ENCODE measurements around the gene ALAS1.
"Not testable (repeated sequence)": the region's sequence is repeated elsewhere in the genome, so short reads cannot be mapped to it uniquely, and the experiment has no call there.

ALAS1 gene

DNA sequence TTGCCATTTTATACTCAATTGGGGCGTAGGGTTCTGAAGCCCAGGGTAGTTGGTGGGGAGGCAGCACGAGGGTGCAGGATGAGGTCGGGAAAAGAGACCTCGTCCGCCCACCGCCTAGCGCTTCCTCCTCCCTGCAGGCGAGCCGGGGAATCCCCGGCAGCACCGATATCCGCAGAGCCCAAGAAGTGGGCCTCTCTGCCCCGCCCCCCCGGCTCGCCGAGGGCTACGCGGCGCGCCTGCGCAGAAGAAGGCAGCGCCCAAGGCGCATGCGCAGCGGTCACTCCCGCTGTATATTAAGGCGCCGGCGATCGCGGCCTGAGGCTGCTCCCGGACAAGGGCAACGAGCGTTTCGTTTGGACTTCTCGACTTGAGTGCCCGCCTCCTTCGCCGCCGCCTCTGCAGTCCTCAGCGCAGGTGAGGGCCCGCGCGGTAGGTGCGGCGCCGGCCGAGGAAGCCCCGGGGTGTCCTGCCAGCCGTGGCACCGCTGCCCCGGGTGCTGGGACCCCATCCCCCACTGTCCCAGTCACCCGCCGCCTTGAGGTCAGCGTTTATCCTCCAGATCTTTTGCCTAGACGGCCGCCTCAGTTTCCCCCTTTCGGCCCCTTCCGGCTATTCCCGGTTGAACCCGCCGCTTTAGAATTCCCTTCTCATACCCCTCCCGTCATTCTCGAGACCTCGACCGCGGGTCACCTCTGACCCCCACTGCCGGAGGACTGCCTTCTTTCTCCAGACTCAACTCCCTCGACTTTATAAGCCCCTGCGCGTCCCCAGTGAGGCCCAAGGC, at the start of gene ALAS1:
Gene ALAS1, plus strand, starts transcription at position 319 of the 784 bp plus-strand sequence. CDS start 1,082 bp downstream, outside the sequence.
- DNase-seq: peak; percentile 68

- DNase-seq: no peak
Observed at GRCh38 chr3:52149021-52149420, 48.9 kb upstream of the ALAS1 start.

DNA sequence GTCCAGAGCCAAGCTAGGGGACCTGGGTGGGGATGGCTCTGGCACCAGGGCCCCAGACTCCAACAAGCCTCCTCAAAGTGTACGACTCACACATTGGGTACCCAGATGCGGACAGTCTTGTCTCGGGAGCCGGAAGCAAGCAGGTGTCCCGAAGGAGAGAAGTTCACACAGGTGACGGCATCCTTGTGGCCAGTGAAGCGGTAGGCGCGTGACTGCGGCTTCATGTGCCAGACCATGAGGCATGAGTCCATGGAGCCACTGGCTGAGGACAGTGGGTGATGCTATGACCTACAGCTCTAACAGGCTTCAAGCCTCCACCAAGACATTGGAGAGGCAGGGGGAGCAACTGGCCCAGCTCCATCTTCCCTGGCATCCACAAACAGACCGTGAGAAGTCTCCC, 48.2 kb upstream of the ALAS1 start:
- DNase-seq: no peak

DNA sequence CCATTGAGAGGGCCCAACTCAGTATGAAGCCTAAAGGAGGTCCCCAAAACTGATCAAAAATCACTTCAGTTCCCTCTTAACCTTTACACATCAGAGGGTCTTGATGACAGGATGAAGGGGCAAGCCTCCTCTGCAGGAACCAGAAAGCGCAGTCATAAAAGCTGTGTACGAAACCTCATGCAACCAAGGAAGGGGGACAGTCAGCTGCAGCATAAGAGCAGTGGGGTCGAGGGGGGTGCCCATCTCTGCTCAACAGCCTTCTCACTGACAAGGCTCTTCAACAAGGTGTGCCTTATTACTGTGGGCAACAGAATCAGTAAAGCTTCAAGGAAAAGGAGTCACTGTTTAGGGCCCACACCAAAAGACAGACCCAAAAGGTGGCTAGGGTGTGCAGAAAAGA, 47.6 kb upstream of the ALAS1 start:
- no peak for DNase-seq

GRCh38 chr3:52150860-52151259, 47.1 kb upstream of the ALAS1 start:
- DNase-seq: no peak

GRCh38 chr3:52151991-52152390, 46.0 kb upstream of the ALAS1 start:
- not testable (repeated sequence) for DNase-seq

DNA sequence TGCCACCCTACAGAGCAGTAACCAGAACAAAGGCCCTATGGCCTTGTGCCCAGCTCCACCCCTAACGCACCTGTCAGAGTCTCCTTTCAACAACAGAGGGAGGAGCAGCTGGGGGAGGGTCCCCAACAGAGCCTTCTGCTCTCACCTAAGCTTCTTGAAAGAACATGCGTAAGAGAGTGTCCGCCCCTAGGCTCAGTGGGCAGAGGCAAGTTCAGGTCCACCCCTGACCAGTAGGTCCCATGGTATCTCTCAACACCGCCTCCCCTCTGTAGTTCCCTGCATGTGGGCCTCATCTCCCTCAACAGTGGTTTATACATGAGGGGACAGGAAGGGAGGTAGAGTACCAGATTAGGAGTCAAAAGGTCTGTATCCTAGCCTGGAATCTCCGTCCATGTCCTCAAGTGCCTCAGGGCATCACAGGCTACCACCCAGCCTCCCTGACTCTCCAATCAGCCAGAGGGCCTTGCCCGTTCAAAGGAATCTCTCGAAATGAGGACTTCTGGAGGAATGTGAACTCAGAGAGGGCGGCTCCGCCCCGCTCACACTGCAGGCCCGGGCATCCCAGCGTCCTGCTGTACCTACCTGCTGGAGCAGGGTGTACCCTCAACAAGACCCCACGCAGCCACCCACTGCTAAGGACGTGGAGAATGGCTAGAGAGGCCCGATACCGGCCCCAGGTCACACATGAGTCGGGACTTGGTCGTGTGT, 44.4 kb upstream of the ALAS1 start:
- peak; percentile 45 for DNase-seq

DNA sequence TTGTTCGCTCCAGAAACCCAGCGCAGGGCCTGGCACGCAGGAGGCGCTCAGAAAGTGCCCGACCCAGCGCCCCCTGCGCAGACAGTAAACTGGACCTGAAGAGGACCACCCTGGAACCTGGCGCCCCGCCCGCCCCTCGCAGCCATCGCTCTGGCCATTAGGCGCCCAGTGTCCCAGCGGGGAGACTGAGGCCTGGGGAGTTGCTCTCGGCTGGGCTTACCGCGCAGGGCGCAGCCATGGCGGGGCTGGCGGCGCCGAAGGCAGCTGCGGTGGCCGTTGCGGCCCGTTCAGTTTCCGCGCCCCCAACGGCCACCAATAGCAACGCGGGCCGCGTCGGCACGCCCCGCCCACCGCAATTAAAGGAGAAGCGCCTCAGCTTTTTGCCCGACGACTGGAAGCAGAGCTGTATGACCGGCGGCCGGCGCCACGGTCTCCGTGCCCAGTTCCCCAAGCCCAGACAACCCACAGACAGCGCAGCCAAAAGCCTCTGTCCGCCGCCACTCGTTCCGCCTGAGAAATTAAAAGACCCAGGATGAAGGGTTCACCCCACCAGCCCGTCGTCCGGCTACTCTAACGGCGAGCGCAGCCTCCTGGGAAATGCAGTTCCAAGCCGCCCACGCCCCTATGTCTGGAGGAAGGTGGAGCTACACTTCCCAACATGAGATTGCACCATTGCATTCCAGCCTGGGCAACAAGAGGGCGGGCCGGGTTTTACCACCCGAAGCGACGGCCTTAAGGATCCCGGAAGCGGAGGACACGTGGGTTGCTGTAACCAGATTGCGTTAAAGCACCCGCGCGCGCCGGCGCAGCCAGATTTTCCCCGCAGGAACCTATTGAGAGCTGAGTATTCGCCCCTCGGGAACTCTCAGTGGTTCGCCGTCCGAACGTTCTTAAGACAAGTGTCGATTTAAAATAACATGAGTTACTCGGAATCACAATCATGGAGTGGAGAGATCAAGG, 43.5 kb upstream of the ALAS1 start, which contains the start of gene POC1A:
Gene POC1A, minus strand, starts transcription at position 289 of the 960 bp plus-strand sequence. Its CDS starts 51 bp downstream, at position 238.
- DNase-seq: peak; percentile 88

GRCh38 chr3:52155912-52156311, 42.0 kb upstream of the ALAS1 start:
- no peak for DNase-seq

- DNase-seq: no peak
Observed at GRCh38 chr3:52159503-52159902, 38.5 kb upstream of the ALAS1 start.

DNA sequence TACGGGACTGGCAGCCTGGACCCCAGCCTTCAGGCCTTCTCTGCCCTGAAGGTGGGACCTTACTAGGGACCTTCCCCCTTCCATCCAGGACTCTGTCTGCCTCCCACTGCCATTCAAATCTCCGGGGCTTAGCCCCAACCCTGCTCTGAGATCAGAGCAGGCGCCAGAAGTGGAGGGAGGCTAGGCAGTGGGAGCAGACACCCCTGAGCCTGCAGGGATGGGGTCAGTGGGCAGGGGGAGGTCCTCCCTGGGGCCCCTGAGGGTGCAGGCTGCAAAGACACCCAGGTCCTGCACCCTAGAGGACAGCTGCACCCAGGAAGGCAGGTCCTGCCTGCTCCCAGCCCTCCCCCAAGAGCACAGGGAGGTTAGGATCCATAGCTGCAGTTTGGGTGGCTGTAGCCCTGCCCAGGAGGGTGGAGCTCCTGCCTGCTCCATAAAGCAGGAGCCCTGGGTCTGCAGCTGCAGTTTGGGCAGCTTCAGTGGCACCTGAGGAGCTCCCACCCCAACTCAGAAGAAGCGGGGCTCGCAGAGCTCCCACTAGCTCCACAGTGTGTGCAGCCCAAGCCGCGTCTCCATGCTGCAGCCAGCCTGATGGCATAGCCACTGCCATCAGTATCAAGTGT, 35.6 kb upstream of the ALAS1 start:
- no peak for DNase-seq

- peak; percentile 11 for DNase-seq
Observed at GRCh38 chr3:52167240-52167639, 30.7 kb upstream of the ALAS1 start.

DNA sequence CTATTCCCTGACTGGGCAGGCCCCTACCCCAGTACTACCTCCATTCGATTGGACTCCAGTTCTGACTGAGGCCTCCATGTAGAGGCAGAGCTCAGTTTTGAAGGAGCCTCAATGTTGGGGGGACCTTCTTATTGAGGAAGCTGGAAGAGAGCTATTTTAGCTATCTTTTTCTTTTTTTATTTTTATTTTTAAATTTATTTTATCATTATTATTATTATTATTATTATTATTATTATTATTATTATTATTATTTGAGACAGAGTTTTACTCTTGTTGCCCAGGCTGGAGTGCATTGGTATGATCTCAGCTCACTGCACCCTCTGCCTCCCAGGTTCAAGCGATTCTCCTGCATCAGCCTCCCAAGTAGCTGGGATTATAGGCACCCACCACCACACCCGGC, 27.7 kb upstream of the ALAS1 start:
- DNase-seq: not testable (repeated sequence)

GRCh38 chr3:52171514-52172261, 26.3 kb upstream of the ALAS1 start:
- no peak for DNase-seq

GRCh38 chr3:52172262-52172757, 25.6 kb upstream of the ALAS1 start:
- no peak for DNase-seq

DNA sequence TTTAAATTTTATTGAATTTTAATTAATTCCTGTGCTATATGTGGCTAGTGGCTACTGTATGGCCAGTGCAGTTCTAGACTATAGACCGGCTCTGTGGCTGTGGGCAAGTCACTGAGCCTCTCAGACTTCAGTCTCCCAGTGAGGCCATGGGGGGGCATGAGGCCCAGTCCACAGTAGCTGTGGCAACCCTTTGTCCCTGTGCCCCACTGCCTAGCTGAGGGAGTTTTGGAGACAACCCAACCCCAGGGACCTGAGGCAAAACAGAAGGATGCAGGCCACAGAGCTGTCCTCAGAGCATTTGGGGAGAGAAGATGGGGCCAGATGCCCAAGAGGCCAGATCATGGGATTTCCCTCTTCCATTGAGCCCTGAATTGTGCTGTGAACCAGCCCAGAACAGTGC, 24.9 kb upstream of the ALAS1 start:
- DNase-seq: no peak

DNA sequence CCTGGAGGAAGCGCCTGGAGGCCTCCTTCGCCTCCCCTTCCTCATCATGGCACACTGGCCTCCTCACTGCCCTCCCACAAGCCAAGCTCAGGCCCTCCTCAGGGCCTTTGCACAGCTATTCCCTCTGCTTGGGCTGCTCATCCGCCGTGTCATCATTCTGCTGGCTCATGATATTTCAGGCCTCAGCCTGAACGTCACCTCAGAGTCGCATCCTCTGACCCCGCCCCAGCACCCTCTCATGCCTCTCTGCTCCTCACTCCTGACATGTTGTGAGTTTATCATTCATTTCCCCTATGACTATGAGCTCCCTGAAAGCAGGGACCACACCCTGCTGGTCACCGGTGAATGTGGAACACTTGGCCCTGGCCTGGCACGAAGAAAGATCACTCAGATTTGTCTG, 23.1 kb upstream of the ALAS1 start:
- no peak for DNase-seq

GRCh38 chr3:52175416-52176179, 22.4 kb upstream of the ALAS1 start:
- DNase-seq: no peak

GRCh38 chr3:52176180-52176752, 21.7 kb upstream of the ALAS1 start:
- DNase-seq: no peak

GRCh38 chr3:52176951-52177700, 20.8 kb upstream of the ALAS1 start:
- no peak for DNase-seq
